SU-DHL-6 (cell line): ENCODE data around the gene KIF11.

Experiments used
- H2AFZ ChIP-seq: fragments of 200-600 bp; sonication (generic); 2 replicates; pipeline ENCODE4 v1.6.1; 2014; ENCODE audit warnings: low read depth, mild to moderate bottlenecking, moderate library complexity, mixed read lengths, antibody characterized with exemption, low read length; ENCODE audit not compliant: severe bottlenecking
- H3F3A ChIP-seq: fragments of 200-600 bp; shearing (Covaris generic); 2 replicates; pipeline ENCODE4 v1.6.0; 2016; ENCODE audit warnings: antibody characterized with exemption, mild to moderate bottlenecking; ENCODE audit not compliant: insufficient read depth
- H3K27ac ChIP-seq: fragments of 200-600 bp; sonication (generic); 2 replicates; pipeline ENCODE4 v1.5.1; 2016; ENCODE audit warnings: low read depth, mild to moderate bottlenecking, low read length, moderate library complexity, mixed read lengths
- H3K27me3 ChIP-seq: fragments of 200-600 bp; sonication (generic), shearing (Covaris generic); 2 replicates; pipeline ENCODE4 v1.6.0; 2014; ENCODE audit warnings: mild to moderate bottlenecking, low read length
- H3K36me3 ChIP-seq: fragments of 200-600 bp; sonication (generic); 2 replicates; pipeline ENCODE4 v1.6.1; 2014; ENCODE audit warnings: mild to moderate bottlenecking, low read length, mixed read lengths
- H3K4me2 ChIP-seq: fragments of 300-600, 200-600 bp; shearing (Covaris generic), sonication (generic); 2 replicates; pipeline ENCODE4 v1.6.0; 2014; ENCODE audit warnings: low read length, low read depth, mild to moderate bottlenecking; ENCODE audit not compliant: poor library complexity, severe bottlenecking
- H3K4me3 ChIP-seq: fragments of 200-600 bp; sonication (generic); 2 replicates; pipeline ENCODE4 v1.5.1; 2014; ENCODE audit warnings: antibody characterized with exemption, low read length, mild to moderate bottlenecking, mixed read lengths; ENCODE audit not compliant: insufficient read depth, poor library complexity, severe bottlenecking
- H3K79me2 ChIP-seq: fragments of 200-600 bp; sonication (generic); 2 replicates; pipeline ENCODE4 v1.6.1; 2014; ENCODE audit warnings: mild to moderate bottlenecking, low read length, moderate library complexity; ENCODE audit not compliant: insufficient read depth
- H3K9ac ChIP-seq: fragments of 200-600 bp; sonication (generic); 2 replicates; pipeline ENCODE4 v1.7.0; 2014; ENCODE audit warnings: mild to moderate bottlenecking, low read length
- H3K9me2 ChIP-seq: fragments of 200-600 bp; sonication (generic); replicated peaks from 2 replicates; pipeline ENCODE4 v1.6.1; 2014; ENCODE audit warnings: low read length; ENCODE audit not compliant: insufficient read depth
- H3K9me3 ChIP-seq: fragments of 200-600 bp; sonication (generic); 2 replicates; pipeline ENCODE4 v1.6.1; 2014; ENCODE audit warnings: low read length, mixed read lengths; ENCODE audit not compliant: insufficient read depth
- H4K20me1 ChIP-seq: fragments of 200-600 bp; sonication (generic); 2 replicates; pipeline ENCODE4 v1.6.1; 2014; ENCODE audit warnings: low read depth, mild to moderate bottlenecking, antibody characterized with exemption, low read length, moderate library complexity, mixed read lengths
- EZH2phosphoT487 ChIP-seq: fragments of 200-600 bp; sonication (generic), shearing (Covaris generic); conservative IDR thresholded peaks from 2 replicates; pipeline ENCODE4 v1.6.1; 2018; ENCODE audit warnings: mild to moderate bottlenecking, antibody characterized with exemption, low read length, moderate library complexity, mixed read lengths
- TF ChIP-seq, protein P1 (sequence below): fragments of 200-600 bp; sonication (generic); IDR thresholded peaks from one replicate; pipeline ENCODE4 v1.5.1; 2017; ENCODE audit warnings: antibody characterized with exemption, mild to moderate bottlenecking, low read length, moderate library complexity; ENCODE audit not compliant: insufficient read depth, poor library complexity, severe bottlenecking

Gene KIF11

DNA sequence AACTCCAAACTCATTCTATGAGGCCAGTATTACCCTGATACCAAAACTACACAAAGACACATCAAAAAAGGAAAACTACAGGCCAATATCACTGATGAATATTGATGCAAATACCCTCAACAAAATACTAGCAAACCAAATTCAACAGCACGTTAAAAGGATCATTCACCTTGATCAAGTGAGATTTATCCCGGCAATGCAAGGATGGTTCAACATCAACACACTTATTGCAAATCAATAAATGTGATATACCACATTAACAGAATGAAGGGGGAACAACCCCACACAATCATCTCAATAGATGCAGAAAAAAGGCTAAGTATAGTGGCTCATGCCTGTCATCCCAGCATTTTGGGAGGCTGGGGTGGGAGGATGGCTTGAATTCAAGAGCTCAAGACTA, 39.0 kb upstream of the KIF11 start:
- Histone ChIP-seq H3K36me3 (peaks cover 18% of the 10 kb centered on the region; the same call in 1 of the 2 replicates), H3F3A (no peaks in the 10 kb centered on the region), H2AFZ (no peak overlapping the region), H3K27ac (no peak overlapping the region), H3K4me3 (no peak overlapping the region), H3K79me2 (peaks cover 43% of the 10 kb centered on the region), H3K27me3 (no peaks in the 10 kb centered on the region), H3K9me3 (no peaks in the 10 kb centered on the region), H3K4me2 (no peak overlapping the region), H3K9me2 (no peaks in the 10 kb centered on the region), H4K20me1 (no peaks in the 10 kb centered on the region), H3K9ac (no peak overlapping the region)
- TF ChIP-seq, protein P1, sequence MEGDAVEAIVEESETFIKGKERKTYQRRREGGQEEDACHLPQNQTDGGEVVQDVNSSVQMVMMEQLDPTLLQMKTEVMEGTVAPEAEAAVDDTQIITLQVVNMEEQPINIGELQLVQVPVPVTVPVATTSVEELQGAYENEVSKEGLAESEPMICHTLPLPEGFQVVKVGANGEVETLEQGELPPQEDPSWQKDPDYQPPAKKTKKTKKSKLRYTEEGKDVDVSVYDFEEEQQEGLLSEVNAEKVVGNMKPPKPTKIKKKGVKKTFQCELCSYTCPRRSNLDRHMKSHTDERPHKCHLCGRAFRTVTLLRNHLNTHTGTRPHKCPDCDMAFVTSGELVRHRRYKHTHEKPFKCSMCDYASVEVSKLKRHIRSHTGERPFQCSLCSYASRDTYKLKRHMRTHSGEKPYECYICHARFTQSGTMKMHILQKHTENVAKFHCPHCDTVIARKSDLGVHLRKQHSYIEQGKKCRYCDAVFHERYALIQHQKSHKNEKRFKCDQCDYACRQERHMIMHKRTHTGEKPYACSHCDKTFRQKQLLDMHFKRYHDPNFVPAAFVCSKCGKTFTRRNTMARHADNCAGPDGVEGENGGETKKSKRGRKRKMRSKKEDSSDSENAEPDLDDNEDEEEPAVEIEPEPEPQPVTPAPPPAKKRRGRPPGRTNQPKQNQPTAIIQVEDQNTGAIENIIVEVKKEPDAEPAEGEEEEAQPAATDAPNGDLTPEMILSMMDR = no peak
- no peak for TF ChIP-seq EZH2phosphoT487

DNA sequence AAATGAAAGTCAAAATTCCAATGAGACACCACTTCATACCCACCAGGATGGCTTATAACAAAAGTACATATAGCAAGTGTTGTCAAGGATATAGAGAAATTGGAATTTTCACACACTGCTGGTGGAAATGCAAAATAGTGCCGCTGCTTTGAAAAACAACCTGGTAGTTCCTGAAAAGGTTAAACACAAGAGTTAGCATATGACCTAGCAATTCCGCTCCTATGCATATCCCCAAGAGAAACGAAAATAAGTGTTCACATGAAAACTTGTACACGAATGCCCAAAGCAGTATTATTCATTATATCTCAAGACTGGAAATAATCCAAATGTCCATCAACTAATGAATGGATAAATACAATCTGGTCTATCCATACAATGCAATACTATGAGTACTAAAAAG, 33.9 kb upstream of the KIF11 start:
- H3K9ac ChIP-seq = no peak overlapping the region
- peaks cover 46% of the 10 kb centered on the region for H3K79me2 ChIP-seq
- H3K36me3 ChIP-seq = peaks cover 18% of the 10 kb centered on the region; the same call in 1 of the 2 replicates
- no peak overlapping the region for H3K4me2 ChIP-seq
- no peaks in the 10 kb centered on the region for H4K20me1 ChIP-seq
- no peak for TF ChIP-seq EZH2phosphoT487
- TF ChIP-seq, protein P1 = no peak
- no peaks in the 10 kb centered on the region for H3K9me2 ChIP-seq
- H2AFZ ChIP-seq = no peak overlapping the region
- H3K27me3 ChIP-seq = no peaks in the 10 kb centered on the region
- H3F3A ChIP-seq = no peaks in the 10 kb centered on the region
- H3K27ac ChIP-seq = no peak overlapping the region
- no peak overlapping the region for H3K4me3 ChIP-seq
- H3K9me3 ChIP-seq = no peaks in the 10 kb centered on the region

DNA sequence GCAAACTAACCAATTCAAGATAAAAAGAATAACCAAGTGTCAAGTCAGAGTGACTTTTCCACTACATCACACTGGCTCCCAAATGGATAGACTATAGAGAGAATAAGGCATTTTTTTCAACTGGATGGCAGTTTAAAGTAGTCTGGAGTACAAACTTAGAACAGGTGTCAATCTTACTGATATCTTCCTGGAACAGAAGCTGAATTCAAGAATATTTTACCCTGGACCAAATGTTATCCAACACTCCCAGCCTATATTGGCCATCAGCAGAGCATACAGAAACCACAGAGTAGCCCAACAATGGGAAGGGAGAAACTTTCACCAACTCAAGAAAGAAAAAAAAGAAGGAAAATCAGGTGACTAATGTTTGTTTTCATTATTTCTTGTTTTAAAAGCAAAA, 30.5 kb upstream of the KIF11 start:
- H3K4me2 ChIP-seq = no peak overlapping the region
- H3K79me2 ChIP-seq = peaks cover 65% of the 10 kb centered on the region
- no peak overlapping the region for H2AFZ ChIP-seq
- no peak overlapping the region for H3K9ac ChIP-seq
- H3F3A ChIP-seq = no peaks in the 10 kb centered on the region
- TF ChIP-seq, protein P1 = no peak
- no peak for TF ChIP-seq EZH2phosphoT487
- H3K27ac ChIP-seq = no peak overlapping the region
- no peak overlapping the region for H3K4me3 ChIP-seq
- no peaks in the 10 kb centered on the region for H3K9me2 ChIP-seq
- H3K27me3 ChIP-seq = no peaks in the 10 kb centered on the region
- no peaks in the 10 kb centered on the region for H3K9me3 ChIP-seq
- 0 out of 2 replicates have a peak, but pooled peaks cover 8% of the 10 kb centered on the region for H3K36me3 ChIP-seq
- H4K20me1 ChIP-seq = no peaks in the 10 kb centered on the region
